Small intestine (tissue), 16 donors: Measurements from ENCODE around the gene CEP20. TPM values are rescaled to one million over a fixed set of nuclear protein-coding genes. Genes with fewer than 3 reads are reported as not detected.
"Not testable (repeated sequence)": the region's sequence is repeated elsewhere in the genome, so short reads cannot be mapped to it uniquely, and the experiment has no call there.

Experiments
- DNase-seq, 2 donors: peaks; one replicate each; pipeline versions ENCODE4 v3.0.0 to v3.0.0-alpha.2; 2013
- FAIRE-seq: peaks from 2 replicates; lab custom pipeline; 2012; peaks lifted over from hg19 to GRCh38; lab: Jason Lieb, UNC
- H3K27ac ChIP-seq, 3 donors: one replicate each; pipeline ENCODE4 v1.5.1; 2013; ENCODE audit warnings: low read length in 2 of 3, mild to moderate bottlenecking in 2 of 3, control low read depth in 1 of 3, inconsistent platforms in 1 of 3, low read depth in 1 of 3, moderate library complexity in 1 of 3
- H3K27me3 ChIP-seq, 3 donors: one replicate each; pipeline ENCODE4 v1.6.1; 2013; ENCODE audit warnings: low read length in 3 of 3, inconsistent platforms in 1 of 3; ENCODE audit not compliant: control insufficient read depth in 3 of 3, insufficient read depth in 3 of 3
- H3K36me3 ChIP-seq, 3 donors: one replicate each; pipeline ENCODE4 v1.6.1; 2013; ENCODE audit warnings: low read length in 3 of 3, inconsistent platforms in 1 of 3, low read depth in 1 of 3, mild to moderate bottlenecking in 1 of 3, moderate library complexity in 1 of 3; ENCODE audit not compliant: control insufficient read depth in 3 of 3, insufficient read depth in 2 of 3
- H3K4me1 ChIP-seq, 3 donors: one replicate each; pipeline ENCODE4 v1.6.1; 2013; ENCODE audit warnings: low read length in 2 of 3, inconsistent platforms in 1 of 3, low read depth in 1 of 3, mild to moderate bottlenecking in 1 of 3, moderate library complexity in 1 of 3; ENCODE audit not compliant: control insufficient read depth in 3 of 3, insufficient read depth in 2 of 3
- H3K4me3 ChIP-seq, 3 donors: one replicate each; pipeline ENCODE4 v1.5.1; 2013; ENCODE audit warnings: low read length in 3 of 3, control low read depth in 1 of 3, inconsistent platforms in 1 of 3, low read depth in 1 of 3, mild to moderate bottlenecking in 1 of 3, moderate library complexity in 1 of 3
- H3K9me3 ChIP-seq, 2 donors: one replicate each; pipeline ENCODE4 v1.6.1; 2013; ENCODE audit warnings: low read depth in 1 of 2, low read length in 1 of 2; ENCODE audit not compliant: control insufficient read depth in 2 of 2, insufficient read depth in 1 of 2
- WGBS, 3 donors: extraction: QIAGEN DNeasy Blood & Tissue Kit; methylation state at CpG; one replicate each; pipeline ENCODE4 v1.1.7; 2013; 5-methylcytosine and 5-hydroxymethylcytosine counted together
- long read RNA-seq, 10 donors: transcript quantifications; one replicate each; lab custom pipeline, GENCODE V29; 2026
- polyA plus RNA-seq, 4 donors: library from polyadenylated mRNA; stranded (reverse) in 3 of 4; unstranded in 1 of 4; fragments of 200-250 nt in 3 of 4; fragments of 120-200 nt in 1 of 4; gene quantifications; one replicate each; pipeline versions ENCODE4 v1.2.1 to v1.2.3, GENCODE V29; 2013
- donor health status: healthy with polysubstance abuse.
- donor health status: control.
- donor health status: control.
- donor health status: Bipolar disorder and iron deficiency.
- donor health status: healthy.

Gene CEP20, protein sequence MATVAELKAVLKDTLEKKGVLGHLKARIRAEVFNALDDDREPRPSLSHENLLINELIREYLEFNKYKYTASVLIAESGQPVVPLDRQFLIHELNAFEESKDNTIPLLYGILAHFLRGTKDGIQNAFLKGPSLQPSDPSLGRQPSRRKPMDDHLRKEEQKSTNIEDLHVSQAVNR
- 10 to 100 TPM; 10.7 to 28.5 (median 21.3) TPM for polyA plus RNA-seq
- long read RNA-seq, donor 1 = 0 reads
- long read RNA-seq, donor 2, transcript FOPNL-201 (5 exons, 2,275 nt) = major isoform, 5 of 6 reads
- long read RNA-seq, donor 2, partial matches to known transcripts = 0 of 6 reads
- long read RNA-seq, donor 2, other reads (novel, unspliced or antisense) = 0 of 6 reads
- long read RNA-seq, donor 3, partial matches to known transcripts = 0 of 3 reads
- long read RNA-seq, donor 3, other reads (novel, unspliced or antisense) = 0 of 3 reads
- long read RNA-seq, donor 4, partial matches to known transcripts = 0 of 1 reads
- long read RNA-seq, donor 4, other reads (novel, unspliced or antisense) = 0 of 1 reads
- long read RNA-seq, donor 5, partial matches to known transcripts = 0 of 2 reads
- long read RNA-seq, donor 5, other reads (novel, unspliced or antisense) = 0 of 2 reads
- long read RNA-seq, donor 6, transcript FOPNL-201 (5 exons, 2,275 nt) = major isoform, 13 of 15 reads
- long read RNA-seq, donor 6, partial matches to known transcripts = 0 of 15 reads
- long read RNA-seq, donor 6, other reads (novel, unspliced or antisense) = 0 of 15 reads
- long read RNA-seq, donor 7, transcript FOPNL-201 (5 exons, 2,275 nt) = major isoform, 22 of 22 reads
- long read RNA-seq, donor 7, partial matches to known transcripts = 0 of 22 reads
- long read RNA-seq, donor 7, other reads (novel, unspliced or antisense) = 0 of 22 reads
- long read RNA-seq, donor 8 = 0 reads
- long read RNA-seq, donor 9, partial matches to known transcripts = 0 of 2 reads
- long read RNA-seq, donor 9, other reads (novel, unspliced or antisense) = 0 of 2 reads
- long read RNA-seq, donor 10, transcript FOPNL-201 (5 exons, 2,275 nt) = major isoform, 18 of 19 reads
- long read RNA-seq, donor 10, partial matches to known transcripts = 0 of 19 reads
- long read RNA-seq, donor 10, other reads (novel, unspliced or antisense) = 0 of 19 reads

DNA sequence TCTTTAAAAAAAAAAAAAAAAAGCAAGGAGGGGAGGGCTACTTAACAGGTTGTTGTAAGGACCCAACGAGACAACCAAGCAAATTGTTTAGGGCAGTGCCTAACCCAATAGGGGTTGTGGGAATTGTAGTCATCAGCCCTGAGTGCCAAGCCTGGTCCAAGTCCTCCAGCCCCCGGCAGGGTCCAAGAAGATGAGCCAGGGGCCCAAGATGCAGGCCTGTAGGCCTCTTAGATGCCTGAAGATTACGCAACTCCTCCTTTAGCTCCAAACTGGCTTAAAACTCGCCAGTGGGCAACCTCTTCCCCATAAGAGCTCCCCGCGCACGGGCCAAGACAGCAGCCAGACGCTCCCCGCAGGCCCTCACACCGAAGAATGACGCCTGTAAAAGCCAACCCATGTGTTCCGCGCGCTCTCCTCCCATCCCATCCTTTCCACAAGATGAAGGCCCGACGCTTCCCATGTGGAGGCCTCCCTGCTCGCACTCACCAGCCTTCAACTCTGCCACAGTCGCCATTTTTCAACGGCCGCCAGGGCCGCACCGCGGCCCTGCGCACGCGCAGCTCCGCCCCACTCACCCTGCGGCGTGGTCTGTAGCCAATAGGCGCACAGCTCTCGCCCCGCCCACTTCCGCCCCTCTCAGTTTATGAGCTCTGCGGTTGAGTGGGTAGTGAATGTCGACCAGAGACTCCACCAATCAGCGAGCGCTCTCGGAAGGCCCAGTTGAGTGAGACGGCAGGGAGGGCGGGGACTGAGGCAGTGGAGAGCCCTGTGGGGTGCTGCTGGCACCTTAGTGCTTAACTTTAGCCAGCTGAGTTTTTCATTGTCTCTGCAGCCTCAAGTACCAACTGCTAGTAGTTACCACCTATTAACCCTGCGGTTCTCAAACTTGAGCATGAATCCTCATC lies at the start of gene CEP20:
Gene CEP20 (minus strand): TSS at position 532 of the 905 bp plus-strand sequence. CDS start 18 bp downstream, at position 514.
- 0% methylated on average over 41 of the region's 41 CpGs for WGBS, 3 donors
- DNase-seq (peak; percentile 100), FAIRE-seq (no peak)
- H3K9me3 ChIP-seq = no peaks in the 10 kb centered on the region
- peaks cover 5 to 8% (median 7%) of the 10 kb centered on the region in 3 donors for H3K4me1 ChIP-seq
- peaks cover 0 to 3% (median 1%) of the 10 kb centered on the region in 3 donors for H3K36me3 ChIP-seq
- H3K4me3 ChIP-seq = peak within 1 kb of the TSS; percentile 73 to 99 (median 96)
- H3K27ac ChIP-seq = peak within 1 kb of the TSS; percentile 70 to 93 (median 74)
- no peaks in the 10 kb centered on the region for H3K27me3 ChIP-seq

DNA sequence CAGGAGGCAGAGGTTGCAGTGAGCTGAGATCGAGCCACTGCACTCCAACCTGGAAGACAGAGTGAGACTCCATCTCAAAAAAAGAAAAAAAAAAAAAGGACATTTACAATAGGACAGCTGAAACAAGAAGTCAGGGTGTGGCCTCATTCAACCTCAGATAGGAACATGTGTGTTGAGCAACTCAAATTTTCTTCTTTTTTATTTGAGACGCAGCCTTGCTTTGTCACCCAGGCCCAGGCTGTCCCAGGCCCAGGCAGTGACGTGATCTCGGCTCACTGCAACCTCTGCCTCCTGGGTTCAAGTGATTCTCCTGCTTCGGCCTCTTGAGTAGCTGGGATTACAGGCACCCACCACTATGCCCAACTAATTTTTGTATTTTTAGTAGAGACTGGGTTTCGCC lies 48.4 kb upstream of the CEP20 start:
- not testable (repeated sequence) for H3K4me1 ChIP-seq, H3K36me3 ChIP-seq, H3K9me3 ChIP-seq, DNase-seq, H3K27ac ChIP-seq, H3K4me3 ChIP-seq, FAIRE-seq, H3K27me3 ChIP-seq
- WGBS, 3 donors = 86 to 94% (median 94%) methylated on average over 6 of the region's 6 CpGs

DNA sequence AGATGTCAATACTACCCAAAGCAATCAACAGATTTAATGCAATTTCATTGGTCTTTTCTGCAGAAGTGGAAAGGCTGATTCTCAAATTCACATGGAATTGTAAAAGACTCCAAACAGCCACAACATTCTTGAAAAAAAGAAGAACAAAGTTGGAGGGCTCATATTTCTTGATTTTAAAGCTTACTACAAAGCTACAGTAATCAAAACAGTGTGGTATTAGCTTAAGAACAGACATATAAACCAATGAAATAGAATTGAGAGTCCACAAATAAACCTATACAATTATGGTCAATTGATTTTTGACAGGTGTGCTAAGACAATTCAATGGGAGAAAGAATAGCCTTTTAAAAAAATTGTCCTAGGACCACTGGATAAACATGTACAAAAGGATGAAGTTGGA lies 46.6 kb upstream of the CEP20 start:
- no peak overlapping the region for H3K4me3 ChIP-seq
- no peaks in the 10 kb centered on the region for H3K4me1 ChIP-seq
- H3K9me3 ChIP-seq = no peaks in the 10 kb centered on the region
- H3K36me3 ChIP-seq = no peaks in the 10 kb centered on the region
- DNase-seq (no peak), FAIRE-seq (no peak)
- H3K27ac ChIP-seq = no peak overlapping the region
- no peaks in the 10 kb centered on the region for H3K27me3 ChIP-seq

DNA sequence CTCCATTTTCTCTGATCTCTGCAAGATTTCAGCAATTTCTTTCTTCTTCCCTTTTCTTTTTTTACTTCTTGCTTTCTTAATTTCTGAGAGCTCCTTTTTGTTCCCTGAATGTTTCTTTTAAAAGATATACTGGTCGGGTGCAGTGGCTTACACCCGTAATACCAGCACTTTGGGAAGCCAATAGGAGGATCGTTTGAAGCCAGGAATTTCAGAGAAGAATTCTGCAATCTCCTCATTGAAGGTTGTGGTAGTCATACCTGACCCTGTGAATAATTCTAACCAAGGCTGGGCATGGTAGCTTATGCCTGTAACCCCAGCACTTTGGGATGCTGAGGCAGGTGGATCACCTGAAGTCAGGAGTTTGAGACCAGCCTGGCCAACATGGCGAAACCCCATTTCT lies 45.4 kb upstream of the CEP20 start:
- H3K4me1 ChIP-seq = no peaks in the 10 kb centered on the region
- no peaks in the 10 kb centered on the region for H3K27me3 ChIP-seq
- no peak overlapping the region for H3K4me3 ChIP-seq
- FAIRE-seq (no peak), DNase-seq (no peak)
- WGBS, 3 donors = 86 to 89% (median 88%) methylated on average over 4 of the region's 4 CpGs
- no peaks in the 10 kb centered on the region for H3K36me3 ChIP-seq
- H3K9me3 ChIP-seq = no peaks in the 10 kb centered on the region
- no peak overlapping the region for H3K27ac ChIP-seq

DNA sequence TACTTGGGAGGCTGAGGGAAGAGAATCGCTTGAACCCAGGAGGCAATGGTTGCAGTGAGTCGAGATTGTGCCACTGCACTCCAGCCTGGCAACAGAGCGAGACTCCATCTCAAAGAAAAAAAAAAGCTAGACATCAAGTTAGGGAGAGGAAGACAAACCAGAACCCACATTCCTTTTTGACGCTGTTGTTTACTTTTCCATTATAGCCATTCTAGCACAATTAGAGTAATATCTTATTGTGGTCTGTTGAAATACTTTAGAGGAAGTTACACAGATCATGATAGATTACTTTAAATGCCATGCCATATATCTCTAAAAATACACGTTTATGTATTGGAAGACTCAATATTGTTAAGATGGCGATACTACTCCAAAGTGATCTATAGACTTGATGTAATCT lies 44.5 kb upstream of the CEP20 start:
- FAIRE-seq = no peak
- no peak for DNase-seq
- WGBS, 3 donors = 68 to 84% (median 82%) methylated on average over 6 of the region's 6 CpGs

DNA sequence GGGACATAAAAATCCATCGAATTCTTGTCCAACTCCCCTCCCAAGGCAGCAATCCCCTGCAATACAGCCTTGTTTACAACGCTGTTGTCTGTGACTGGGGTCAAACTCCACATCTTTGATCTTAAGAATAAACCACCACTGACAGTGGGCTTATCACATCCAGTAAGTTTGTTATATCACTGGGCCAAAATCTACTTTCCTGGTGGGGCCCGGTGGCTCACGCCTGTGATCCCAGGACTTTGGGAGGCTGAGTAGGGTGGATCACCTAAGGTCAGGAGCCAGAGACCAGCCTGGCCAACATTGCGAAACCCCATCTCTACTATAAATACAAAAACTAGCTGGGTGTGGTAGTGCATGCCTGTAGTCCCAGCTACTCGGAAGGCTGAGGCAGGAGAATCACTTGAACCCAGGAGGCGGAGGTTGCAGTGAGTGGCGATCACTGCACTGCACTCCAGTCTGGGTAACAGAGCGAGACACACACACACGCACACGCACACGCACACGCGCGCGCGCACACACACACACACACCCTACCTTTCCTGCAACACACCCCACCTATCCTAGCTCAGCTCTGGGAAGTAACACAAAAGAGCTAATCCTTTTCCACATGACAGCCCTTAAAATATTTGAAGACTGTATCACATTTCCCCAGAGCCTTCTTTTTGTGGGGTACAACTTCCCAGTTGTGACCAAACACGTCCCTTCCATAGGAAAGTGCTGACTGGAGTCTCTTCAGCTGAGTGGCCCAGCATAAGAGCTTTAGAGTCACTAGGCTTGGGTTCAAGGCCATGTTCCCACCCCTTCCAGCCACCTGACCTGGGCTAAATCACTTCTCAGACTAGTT lies 40.1 kb upstream of the CEP20 start:
- DNase-seq = peak in 1 of 2 donors; percentile 8
- WGBS, 3 donors = 71 to 86% (median 78%) methylated on average over 18 of the region's 18 CpGs
- no peak overlapping the region for H3K4me3 ChIP-seq
- H3K4me1 ChIP-seq = no peaks in the 10 kb centered on the region
- no peaks in the 10 kb centered on the region for H3K9me3 ChIP-seq
- H3K36me3 ChIP-seq = no peaks in the 10 kb centered on the region
- FAIRE-seq = no peak
- no peak overlapping the region for H3K27ac ChIP-seq
- no peaks in the 10 kb centered on the region for H3K27me3 ChIP-seq

More for the DNA sequence above, 44.5 kb upstream of the CEP20 start:
- H3K4me1 ChIP-seq = no peaks in the 10 kb centered on the region
- H3K27me3 ChIP-seq = no peaks in the 10 kb centered on the region
- H3K27ac ChIP-seq = no peak overlapping the region
- no peak overlapping the region for H3K4me3 ChIP-seq
- no peaks in the 10 kb centered on the region for H3K9me3 ChIP-seq
- no peaks in the 10 kb centered on the region for H3K36me3 ChIP-seq

DNA sequence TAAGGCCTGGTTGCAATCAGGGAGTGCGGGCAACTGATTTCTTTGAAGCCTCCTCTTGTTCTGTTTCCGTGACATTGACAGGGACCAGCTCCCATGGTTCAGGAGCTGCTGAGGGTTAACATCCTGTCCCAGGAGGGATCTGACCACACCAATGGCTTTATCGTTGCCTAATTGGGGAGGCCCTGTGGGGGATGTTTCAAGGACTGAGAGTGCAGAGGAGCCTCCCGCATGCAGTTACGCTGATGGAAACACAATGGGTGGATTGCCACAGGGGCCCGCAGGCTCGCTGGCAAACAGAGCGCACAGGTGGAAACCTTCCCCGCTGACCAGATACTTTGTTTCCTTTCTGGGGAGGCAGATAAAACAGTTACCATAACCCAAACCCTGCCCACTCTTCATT lies 37.2 kb upstream of the CEP20 start:
- DNase-seq (no peak), FAIRE-seq (no peak)
- no peaks in the 10 kb centered on the region for H3K36me3 ChIP-seq
- whole genome bisulfite sequencing, 3 donors = 82 to 93% (median 91%) methylated on average over 9 of the region's 9 CpGs
- H3K4me3 ChIP-seq = no peak overlapping the region
- no peaks in the 10 kb centered on the region for H3K9me3 ChIP-seq
- no peaks in the 10 kb centered on the region for H3K27me3 ChIP-seq
- H3K27ac ChIP-seq = no peak overlapping the region
- H3K4me1 ChIP-seq = no peaks in the 10 kb centered on the region
